MM.1S (cell line): Measurements from ENCODE around the gene CSTPP1.

ENCODE experiments used
- EZH2 ChIP-seq: fragments of 300-600 bp; sonication (generic); optimal IDR thresholded peaks from 2 replicates; pipeline ENCODE3; 2017; ENCODE audit warnings: low read depth, mild to moderate bottlenecking, antibody characterized with exemption, low read length, mixed read lengths
- EZH2phosphoT487 ChIP-seq: fragments of 300-600 bp; sonication (generic); IDR thresholded peaks from 2 replicates; pipeline ENCODE4 v1.6.1; 2018; ENCODE audit warnings: antibody characterized with exemption, low read length
- TF ChIP-seq, protein P1 (sequence below): fragments of 300-600 bp; sonication (generic); IDR thresholded peaks from 2 replicates; pipeline ENCODE4 v1.5.1; 2016; ENCODE audit warnings: antibody characterized with exemption, low read length, mixed read lengths

DNA sequence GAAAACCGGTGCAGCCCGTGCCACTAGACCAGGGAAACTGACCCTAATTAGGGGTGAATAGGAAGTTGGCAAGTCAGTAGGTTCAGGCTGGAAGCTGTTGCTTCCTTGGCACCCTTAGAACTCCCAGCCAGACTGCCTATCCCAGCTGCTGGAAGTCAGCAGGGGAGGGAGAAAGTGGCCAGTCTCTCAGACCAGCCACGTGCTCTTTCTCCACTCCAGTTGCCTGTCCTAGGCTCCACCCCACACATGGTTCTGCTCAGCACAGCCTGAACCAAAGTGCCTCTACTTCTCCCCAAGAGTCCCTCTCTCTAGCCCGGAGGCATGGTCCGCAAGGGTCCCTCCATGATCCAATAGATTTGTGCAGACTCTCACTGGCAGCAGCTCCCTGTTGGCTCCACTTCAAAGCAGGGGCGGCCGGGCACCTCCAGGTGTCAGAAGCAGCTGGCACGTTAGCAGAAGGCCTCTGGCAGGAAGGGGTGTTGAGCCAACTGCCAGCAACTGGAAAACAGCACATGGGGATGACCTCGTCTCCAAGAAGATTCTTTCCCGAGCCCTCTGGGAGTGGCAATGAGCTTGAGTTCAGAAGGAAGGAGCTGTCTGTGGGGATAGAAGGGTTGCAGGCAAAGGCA, 212.5 kb downstream of the CSTPP1 start:
- TF ChIP-seq, protein P1, sequence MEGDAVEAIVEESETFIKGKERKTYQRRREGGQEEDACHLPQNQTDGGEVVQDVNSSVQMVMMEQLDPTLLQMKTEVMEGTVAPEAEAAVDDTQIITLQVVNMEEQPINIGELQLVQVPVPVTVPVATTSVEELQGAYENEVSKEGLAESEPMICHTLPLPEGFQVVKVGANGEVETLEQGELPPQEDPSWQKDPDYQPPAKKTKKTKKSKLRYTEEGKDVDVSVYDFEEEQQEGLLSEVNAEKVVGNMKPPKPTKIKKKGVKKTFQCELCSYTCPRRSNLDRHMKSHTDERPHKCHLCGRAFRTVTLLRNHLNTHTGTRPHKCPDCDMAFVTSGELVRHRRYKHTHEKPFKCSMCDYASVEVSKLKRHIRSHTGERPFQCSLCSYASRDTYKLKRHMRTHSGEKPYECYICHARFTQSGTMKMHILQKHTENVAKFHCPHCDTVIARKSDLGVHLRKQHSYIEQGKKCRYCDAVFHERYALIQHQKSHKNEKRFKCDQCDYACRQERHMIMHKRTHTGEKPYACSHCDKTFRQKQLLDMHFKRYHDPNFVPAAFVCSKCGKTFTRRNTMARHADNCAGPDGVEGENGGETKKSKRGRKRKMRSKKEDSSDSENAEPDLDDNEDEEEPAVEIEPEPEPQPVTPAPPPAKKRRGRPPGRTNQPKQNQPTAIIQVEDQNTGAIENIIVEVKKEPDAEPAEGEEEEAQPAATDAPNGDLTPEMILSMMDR, result no peak
- TF ChIP-seq EZH2phosphoT487 (no peak), EZH2 (no peak)
